HepG2 (cell line): Measurements from ENCODE around the gene UTP20. TPM values are rescaled to one million over a fixed set of nuclear protein-coding genes. Genes with fewer than 3 reads are reported as not detected.
A peak's percentile ranks its signal among the peaks of the same experiment; 100 is the strongest.

ENCODE experiments used
- DPF2 ChIP-seq: sonication (generic); formaldehyde crosslinking; IDR thresholded peaks from 2 replicates; pipeline ENCODE4 v1.4.0; 2020; ENCODE audit warnings: mild to moderate bottlenecking, low read depth, missing genetic modification reagents, borderline replicate concordance
- FLYWCH1 ChIP-seq: sonication (generic); formaldehyde crosslinking; IDR thresholded peaks from 2 replicates; pipeline ENCODE4 v1.8.1; 2023; ENCODE audit warnings: mild to moderate bottlenecking, missing genetic modification reagents
- HDAC6 ChIP-seq: fragments of 200-600 bp; sonication (generic); IDR thresholded peaks from 2 replicates; pipeline ENCODE4 v1.7.0; 2017; ENCODE audit warnings: mild to moderate bottlenecking, antibody characterized with exemption, low read length, low read depth
- HINFP ChIP-seq: sonication (generic); formaldehyde crosslinking; IDR thresholded peaks from 2 replicates; pipeline ENCODE4 v1.4.0; 2020; ENCODE audit warnings: low read depth, mild to moderate bottlenecking, missing genetic modification reagents
- HMGXB4 ChIP-seq, 2 experiments: sonication (generic) in 1 of 2; formaldehyde crosslinking in 1 of 2; IDR thresholded peaks; 2 replicates each; pipeline versions ENCODE4 v1.4.0 to v1.6.1; 2018 to 2020; ENCODE audit warnings: missing genetic modification reagents in 2 of 2, borderline replicate concordance in 1 of 2, low read depth in 1 of 2, mild to moderate bottlenecking in 1 of 2, missing biosample characterization in 1 of 2
- KAT7 ChIP-seq: IDR thresholded peaks from 2 replicates; pipeline ENCODE4 v1.6.1; 2018; ENCODE audit warnings: borderline replicate concordance, missing compliant biosample characterization
- KLF12 ChIP-seq: sonication (generic); formaldehyde crosslinking; IDR thresholded peaks from 2 replicates; pipeline ENCODE4 v1.4.0; 2020; ENCODE audit warnings: missing genetic modification reagents, borderline replicate concordance
- MIER3 ChIP-seq: IDR thresholded peaks from 2 replicates; pipeline ENCODE4 v1.6.1; 2016; ENCODE audit warnings: missing compliant biosample characterization, borderline replicate concordance
- MTF2 ChIP-seq: sonication (generic); formaldehyde crosslinking; IDR thresholded peaks from 2 replicates; pipeline ENCODE4 v1.5.0; 2020; ENCODE audit warnings: missing genetic modification reagents, borderline replicate concordance
- MYPOP ChIP-seq: sonication (generic); formaldehyde crosslinking; IDR thresholded peaks from 2 replicates; pipeline ENCODE4 v1.8.1; 2023; ENCODE audit warnings: mild to moderate bottlenecking, moderate library complexity, missing genetic modification reagents
- NFIC ChIP-seq: IDR thresholded peaks from 2 replicates; pipeline ENCODE4 v1.6.1; 2012; ENCODE audit warnings: mild to moderate bottlenecking, low read length, inconsistent platforms
- SIN3A ChIP-seq: IDR thresholded peaks from 2 replicates; pipeline ENCODE4 v1.6.1; 2011; ENCODE audit warnings: low read depth, mild to moderate bottlenecking, control low read depth, low read length, borderline replicate concordance
- ZFY ChIP-seq: sonication (generic); formaldehyde crosslinking; IDR thresholded peaks from 2 replicates; pipeline ENCODE4 v1.4.0; 2020; ENCODE audit warnings: missing genetic modification reagents
- ZKSCAN1 ChIP-seq: fragments of 150-350 bp; IDR thresholded peaks from 2 replicates; pipeline ENCODE4 v1.6.1; 2014; ENCODE audit warnings: low read length
- ZNF142 ChIP-seq: sonication (generic); formaldehyde crosslinking; IDR thresholded peaks from 2 replicates; pipeline ENCODE4 v1.4.0; 2020; ENCODE audit warnings: missing genetic modification reagents
- ZNF607 ChIP-seq: sonication (generic); formaldehyde crosslinking; IDR thresholded peaks from 2 replicates; pipeline ENCODE4 v1.5.1; 2020; ENCODE audit warnings: missing genetic modification reagents, mild to moderate bottlenecking, borderline replicate concordance
- ZNF749 ChIP-seq: sonication (generic); formaldehyde crosslinking; IDR thresholded peaks from 2 replicates; pipeline ENCODE4 v1.8.0; 2022; ENCODE audit warnings: mild to moderate bottlenecking, missing genetic modification reagents, moderate library complexity, borderline replicate concordance
- polyA plus RNA-seq, 8 experiments: library from polyadenylated mRNA; depleted of rRNA in 3 of 8; stranded (reverse) in 7 of 8; unstranded in 1 of 8; fragments of >200 nt; fragmentation: Illumina TruSeq in 4 of 8; extraction: Trizol in 4 of 8; gene quantifications; 2 replicates each; pipeline versions ENCODE4 v1.2.1 to v1.2.3, GENCODE V29; 2011 to 2016; ENCODE audit warnings: low read depth in 4 of 8, missing spikeins in 1 of 8, mixed read lengths in 1 of 8; ENCODE audit not compliant: insufficient read depth in 1 of 8
- total RNA-seq, 5 experiments: library from RNA; depleted of rRNA; stranded (reverse); fragments of >200 nt; fragmentation: Illumina TruSeq; extraction: Trizol; gene quantifications; 2 replicates each; pipeline ENCODE4 v1.2.3, GENCODE V29; 2016; ENCODE audit warnings: low read depth in 1 of 5

The UTP20 gene
- total and polyA plus RNA-seq, 2 of the 13 experiments (the other 11 are each of a cell fraction or from before 2014, with no cell fraction given), result 9.0 to 38.5 TPM

GRCh38 chr12:101407436-101408345, 127.8 kb downstream of the UTP20 start, which contains the start of gene ARL1 (continued):
- no peak for TF ChIP-seq HINFP
- TF ChIP-seq ZNF142, result no peak; the same call in 1 of the 2 replicates
- TF ChIP-seq FLYWCH1 (CRISPR knock-in tag), result no peak
- no peak; the same call in 1 of the 2 replicates for TF ChIP-seq KAT7 (CRISPR knock-in tag)
- no peak for TF ChIP-seq DPF2 (CRISPR knock-in tag)
- peak; percentile 53; the same call in 1 of the 2 replicates for TF ChIP-seq KLF12
- TF ChIP-seq MYPOP, result peak; percentile 17; the same call in 1 of the 2 replicates
- peak; percentile 54; the same call in 1 of the 2 replicates for TF ChIP-seq ZNF749
- TF ChIP-seq ZNF607 (CRISPR knock-in tag), result peak; percentile 26; the same call in 1 of the 2 replicates
- TF ChIP-seq MIER3 (CRISPR knock-in tag), result no peak
- no peak for TF ChIP-seq NFIC
- no peak for TF ChIP-seq MTF2
- peak; percentile 89 for TF ChIP-seq ZFY (CRISPR knock-in tag)
- no peak for TF ChIP-seq HDAC6
- TF ChIP-seq SIN3A, result peak; percentile 40; the same call in 1 of the 2 replicates
- TF ChIP-seq HMGXB4 (CRISPR knock-in tag; IDR thresholded peaks at IDR 0.05; ENCODE audit: borderline replicate concordance in 1 of 2, low read depth in 1 of 2), result peak; percentile 73 to 91; a peak in 3 of 4 replicates
- TF ChIP-seq ZKSCAN1, result no peak; the same call in 1 of the 2 replicates
